GM21529 (cell line): ENCODE measurements around the gene PEX1.
A peak's percentile ranks its signal among the peaks of the same experiment; 100 is the strongest.
"Not testable (repeated sequence)": the region's sequence is repeated elsewhere in the genome, so short reads cannot be mapped to it uniquely, and the experiment has no call there.

Experiments used
- ATAC-seq: cut with Tn5 transposase; IDR thresholded peaks from one replicate; pipeline ENCODE4 v1.9.1; 2021; ENCODE audit not compliant: unreplicated experiment

Gene PEX1

GRCh38 chr7:92461027-92462003, 67.0 kb downstream of the PEX1 start:
- peak; percentile 83 for ATAC-seq

- no peak for ATAC-seq
These were observed 67.8 kb downstream of the PEX1 start for GRCh38 chr7:92460510-92460909.

- no peak for ATAC-seq
These were observed 68.2 kb downstream of the PEX1 start for GRCh38 chr7:92460109-92460508.

- no peak for ATAC-seq
These were observed 72.1 kb downstream of the PEX1 start for GRCh38 chr7:92456236-92456635.

GRCh38 chr7:92451645-92452044, 76.7 kb downstream of the PEX1 start:
- no peak for ATAC-seq

GRCh38 chr7:92448205-92448747, 80.0 kb downstream of the PEX1 start:
- peak; percentile 48 for ATAC-seq

GRCh38 chr7:92447345-92448204, 80.7 kb downstream of the PEX1 start, which contains the start of gene GATAD1:
TSS of gene GATAD1 (plus strand) at chr7:92447482. CDS start at chr7:92447730, 248 bp downstream.
- ATAC-seq: peak; percentile 84

GRCh38 chr7:92446869-92447344, 81.4 kb downstream of the PEX1 start:
- no peak for ATAC-seq

- not testable (repeated sequence) for ATAC-seq
These were observed 85.6 kb downstream of the PEX1 start for GRCh38 chr7:92442720-92443119.

GRCh38 chr7:92437956-92438491, 90.3 kb downstream of the PEX1 start:
- no peak for ATAC-seq
